ENCODE data around the gene IL31RA.
"Not testable (repeated sequence)": the region's sequence is repeated elsewhere in the genome, so short reads cannot be mapped to it uniquely, and the experiment has no call there.

Gene IL31RA

GRCh38 chr5:55850839-55851674 lies at the start of gene IL31RA:
TSS of gene IL31RA (plus strand) at chr5:55851357. CDS start at chr5:55851571, 214 bp downstream.
- H3K27me3 ChIP-seq (ENCODE audit: low read length), result no peaks in the 10 kb centered on the region
- no peak within 1 kb of the TSS for H2AFZ ChIP-seq (ENCODE audit: low read depth, low read length, severe bottlenecking)
- TF ChIP-seq EZH2phosphoT487 (conservative IDR thresholded peaks at IDR 0.05; ENCODE audit: low read length) (no peak), CTCF (IDR thresholded peaks at IDR 0.05; ENCODE audit: insufficient read depth, low read length, poor library complexity, severe bottlenecking) (no peak)
- H3F3A ChIP-seq (ENCODE audit: insufficient read depth), result no peaks in the 10 kb centered on the region
- no peak within 1 kb of the TSS for H3K9ac ChIP-seq (ENCODE audit: low read length)
- no peak within 1 kb of the TSS for H3K27ac ChIP-seq (ENCODE audit: low read depth, low read length)
- no peaks in the 10 kb centered on the region for H3K79me2 ChIP-seq (ENCODE audit: insufficient read depth, low read length)
- no peaks in the 10 kb centered on the region for H3K9me3 ChIP-seq (ENCODE audit: insufficient read depth, low read length)
- no peaks in the 10 kb centered on the region for H4K20me1 ChIP-seq (ENCODE audit: low read depth, low read length)
- no peak within 1 kb of the TSS for H3K4me2 ChIP-seq (ENCODE audit: low read depth, low read length, poor library complexity, severe bottlenecking)
- H3K4me3 ChIP-seq (ENCODE audit: insufficient read depth, low read length, poor library complexity, severe bottlenecking), result no peak within 1 kb of the TSS
- H3K36me3 ChIP-seq (ENCODE audit: low read length), result no peaks in the 10 kb centered on the region
- no peaks in the 10 kb centered on the region for H3K9me2 ChIP-seq (replicated peaks; ENCODE audit: insufficient read depth, low read length)

- not testable (repeated sequence) for H2AFZ ChIP-seq (ENCODE audit: low read depth, low read length, severe bottlenecking); H3K4me3 ChIP-seq (ENCODE audit: insufficient read depth, low read length, poor library complexity, severe bottlenecking); H3F3A ChIP-seq (ENCODE audit: insufficient read depth); H3K27ac ChIP-seq (ENCODE audit: low read depth, low read length); H4K20me1 ChIP-seq (ENCODE audit: low read depth, low read length); H3K36me3 ChIP-seq (ENCODE audit: low read length); H3K27me3 ChIP-seq (ENCODE audit: low read length); H3K79me2 ChIP-seq (ENCODE audit: insufficient read depth, low read length); H3K9me2 ChIP-seq (replicated peaks; ENCODE audit: insufficient read depth, low read length); H3K9ac ChIP-seq (ENCODE audit: low read length); H3K9me3 ChIP-seq (ENCODE audit: insufficient read depth, low read length); H3K4me2 ChIP-seq (ENCODE audit: low read depth, low read length, poor library complexity, severe bottlenecking)
Observed at GRCh38 chr5:55808814-55809213, 42.3 kb upstream of the IL31RA start.

- H3K9me2 ChIP-seq (replicated peaks; ENCODE audit: insufficient read depth, low read length); H2AFZ ChIP-seq (ENCODE audit: low read depth, low read length, severe bottlenecking); H3K4me2 ChIP-seq (ENCODE audit: low read depth, low read length, poor library complexity, severe bottlenecking); H3K36me3 ChIP-seq (ENCODE audit: low read length); H3K9me3 ChIP-seq (ENCODE audit: insufficient read depth, low read length); H3K27me3 ChIP-seq (ENCODE audit: low read length); H3F3A ChIP-seq (ENCODE audit: insufficient read depth); H4K20me1 ChIP-seq (ENCODE audit: low read depth, low read length); H3K9ac ChIP-seq (ENCODE audit: low read length); H3K79me2 ChIP-seq (ENCODE audit: insufficient read depth, low read length); H3K4me3 ChIP-seq (ENCODE audit: insufficient read depth, low read length, poor library complexity, severe bottlenecking); H3K27ac ChIP-seq (ENCODE audit: low read depth, low read length): not testable (repeated sequence)
Observed at GRCh38 chr5:55815939-55816338, 35.2 kb upstream of the IL31RA start.

- Histone ChIP-seq H3K9me3 (ENCODE audit: insufficient read depth, low read length) (no peaks in the 10 kb centered on the region), H4K20me1 (ENCODE audit: low read depth, low read length) (no peaks in the 10 kb centered on the region), H3K79me2 (ENCODE audit: insufficient read depth, low read length) (no peaks in the 10 kb centered on the region), H3K9ac (ENCODE audit: low read length) (no peak overlapping the region), H3K4me2 (ENCODE audit: low read depth, low read length, poor library complexity, severe bottlenecking) (no peak overlapping the region), H3F3A (ENCODE audit: insufficient read depth) (no peaks in the 10 kb centered on the region), H3K4me3 (ENCODE audit: insufficient read depth, low read length, poor library complexity, severe bottlenecking) (no peak overlapping the region), H2AFZ (ENCODE audit: low read depth, low read length, severe bottlenecking) (no peak overlapping the region), H3K27me3 (ENCODE audit: low read length) (no peaks in the 10 kb centered on the region), H3K9me2 (replicated peaks; ENCODE audit: insufficient read depth, low read length) (no peaks in the 10 kb centered on the region), H3K36me3 (ENCODE audit: low read length) (no peaks in the 10 kb centered on the region), H3K27ac (ENCODE audit: low read depth, low read length) (no peak overlapping the region)
- TF ChIP-seq CTCF (IDR thresholded peaks at IDR 0.05; ENCODE audit: insufficient read depth, low read length, poor library complexity, severe bottlenecking) (no peak), EZH2phosphoT487 (conservative IDR thresholded peaks at IDR 0.05; ENCODE audit: low read length) (no peak)
Observed at GRCh38 chr5:55816342-55816741, 34.8 kb upstream of the IL31RA start.

Measured in SU-DHL-6 (cell line).